ENCODE measurements around the gene CUTA.

Gene CUTA

GRCh38 chr6:33438978-33439594 lies 21.2 kb upstream of the CUTA start:
- no peak for DNase-seq

- no peak for DNase-seq
Observed at GRCh38 chr6:33437666-33438065, 19.8 kb upstream of the CUTA start.

- DNase-seq: no peak
Observed at GRCh38 chr6:33434961-33435360, 17.1 kb upstream of the CUTA start.

GRCh38 chr6:33433544-33434191 lies 15.8 kb upstream of the CUTA start:
- DNase-seq: no peak

- no peak for DNase-seq
Observed at GRCh38 chr6:33433001-33433543, 15.2 kb upstream of the CUTA start.

- no peak for DNase-seq
Observed at GRCh38 chr6:33432546-33432945, 14.6 kb upstream of the CUTA start.

- DNase-seq: no peak
Observed at GRCh38 chr6:33431880-33432541, 14.1 kb upstream of the CUTA start.

- DNase-seq: peak; percentile 27
Observed at GRCh38 chr6:33430991-33431879, 13.3 kb upstream of the CUTA start.

GRCh38 chr6:33430334-33430733 lies 12.4 kb upstream of the CUTA start:
- DNase-seq: no peak

- no peak for DNase-seq
Observed at GRCh38 chr6:33429750-33430052, 11.8 kb upstream of the CUTA start.

GRCh38 chr6:33428966-33429749 lies 11.3 kb upstream of the CUTA start:
- DNase-seq: no peak

- DNase-seq: peak; percentile 58
Observed at GRCh38 chr6:33428224-33428965, 10.5 kb upstream of the CUTA start.

GRCh38 chr6:33427585-33428223 lies 9.8 kb upstream of the CUTA start:
- peak; percentile 29 for DNase-seq

- no peak for DNase-seq
Observed at GRCh38 chr6:33426590-33427511, 8.9 kb upstream of the CUTA start.

- DNase-seq: peak; percentile 83
Observed at GRCh38 chr6:33425668-33426577, 8.0 kb upstream of the CUTA start.

- no peak for DNase-seq
Observed at GRCh38 chr6:33424855-33425667, 7.2 kb upstream of the CUTA start.

- no peak for DNase-seq
Observed at GRCh38 chr6:33423777-33424176, 5.9 kb upstream of the CUTA start.

GRCh38 chr6:33421344-33421643 lies 3.4 kb upstream of the CUTA start:
- DNase-seq: no peak
